HepG2 (cell line): ENCODE data around the gene SOCS1. TPM values are rescaled to one million over a fixed set of nuclear protein-coding genes. Genes with fewer than 3 reads are reported as not detected.

Experiments used
- ATAC-seq: fragments of 200-7000 bp; cut with Tn5 transposase; 3 replicates; pipeline ENCODE4 v1.9.1; 2020; ENCODE audit warnings: mild to moderate bottlenecking, moderate library complexity
- BruUV-seq: library from RNA; stranded (reverse); fragments of 400-500 nt; replicated peaks from 2 replicates; lab custom pipeline; 2021; lab: Mats Ljungman, UMichigan
- CTCF ChIA-PET: fragments of 300-600 bp; formaldehyde crosslinking; extraction: SDS; loops from one replicate; lab custom pipeline; 2021; ENCODE audit warnings: low total read pairs, inconsistent platforms, low intra/inter-chr PET ratio; lab: Yijun Ruan, JAX
- POLR2A ChIA-PET: fragments of 350-600 bp; sonication (Branson Sonifier 250); formaldehyde crosslinking; loops from one replicate; lab custom pipeline; 2020; ENCODE audit warnings: antibody characterized with exemption, inconsistent platforms; lab: Yijun Ruan, JAX
- DNase-seq: peaks from one replicate; pipeline ENCODE4 v3.0.0-alpha.2; 2015; ENCODE audit warnings: low spot score
- FAIRE-seq: peaks from 3 replicates; lab custom pipeline; 2011; peaks lifted over from hg19 to GRCh38; lab: Jason Lieb, UNC
- H2AFZ ChIP-seq: one replicate; pipeline ENCODE4 v1.6.1; 2011; ENCODE audit warnings: low read length, inconsistent platforms
- H3K27ac ChIP-seq: fragments of 300-600 bp; 3 replicates; pipeline ENCODE4 v1.8.0; 2011; ENCODE audit warnings: mixed run types, mild to moderate bottlenecking, mixed read lengths, low read length, inconsistent platforms; ENCODE audit not compliant: insufficient read depth; ENCODE audit errors: extremely low read length
- H3K27me3 ChIP-seq, 2 experiments: fragments of 200-600 bp in 1 of 2; 2 replicates in 1 of 2; 3 replicates in 1 of 2; pipeline versions ENCODE4 v1.6.0 to v1.8.0; 2011; ENCODE audit warnings: low read length in 2 of 2, mild to moderate bottlenecking in 2 of 2, moderate library complexity in 2 of 2, inconsistent platforms in 1 of 2; ENCODE audit not compliant: insufficient read depth in 2 of 2, control insufficient read depth in 1 of 2
- H3K36me3 ChIP-seq, 2 experiments: fragments of 200-600 bp in 1 of 2; replicated peaks in 1 of 2; 2 replicates in 1 of 2; 3 replicates in 1 of 2; pipeline versions ENCODE4 v1.5.1 to v1.8.0; 2011; ENCODE audit warnings: low read length in 2 of 2, inconsistent platforms in 1 of 2; ENCODE audit not compliant: insufficient read depth in 2 of 2, control insufficient read depth in 1 of 2
- H3K4me1 ChIP-seq: 2 replicates; pipeline ENCODE4 v1.5.1; 2012; ENCODE audit warnings: low read length, inconsistent platforms; ENCODE audit not compliant: insufficient read depth
- H3K4me2 ChIP-seq: 2 replicates; pipeline ENCODE4 v1.6.0; 2011; ENCODE audit warnings: low read depth, low read length, inconsistent platforms
- H3K4me3 ChIP-seq, 3 experiments: fragments of 200-600 bp in 1 of 3; sonication (generic), shearing (Covaris generic) in 1 of 3; replicated peaks in 1 of 3; 2 replicates each; pipeline ENCODE4 v1.5.1; 2011 to 2016; ENCODE audit warnings: low read length in 3 of 3, inconsistent platforms in 2 of 3, low read depth in 2 of 3, mild to moderate bottlenecking in 2 of 3, control low read depth in 1 of 3, mixed read lengths in 1 of 3; ENCODE audit not compliant: insufficient read depth in 1 of 3
- H3K79me2 ChIP-seq: one replicate; pipeline ENCODE4 v1.6.1; 2011; ENCODE audit warnings: low read length, inconsistent platforms; ENCODE audit not compliant: insufficient read depth
- H3K9ac ChIP-seq: 2 replicates; pipeline ENCODE4 v1.6.0; 2011; ENCODE audit warnings: mild to moderate bottlenecking, low read depth, low read length, inconsistent platforms; ENCODE audit not compliant: insufficient read depth
- H3K9me3 ChIP-seq: 2 replicates; pipeline ENCODE4 v1.5.1; 2012; ENCODE audit warnings: mild to moderate bottlenecking, low read length
- H4K20me1 ChIP-seq: 2 replicates; pipeline ENCODE4 v1.6.0; 2011; ENCODE audit warnings: inconsistent platforms, mild to moderate bottlenecking, low read length, moderate library complexity; ENCODE audit not compliant: insufficient read depth
- CREM ChIP-seq, 2 experiments: sonication (generic) in 1 of 2; formaldehyde crosslinking in 1 of 2; IDR thresholded peaks; 2 replicates each; pipeline versions ENCODE4 v1.4.0 to v1.6.1; 2016 to 2020; ENCODE audit warnings: antibody characterized with exemption in 1 of 2, mild to moderate bottlenecking in 1 of 2, missing genetic modification reagents in 1 of 2
- HNRNPUL1 ChIP-seq: fragments of 200-400 bp; formaldehyde crosslinking; IDR thresholded peaks from 2 replicates; pipeline ENCODE4 v1.6.1; 2017; ENCODE audit warnings: low read depth, mild to moderate bottlenecking, low read length, moderate library complexity
- HOXA7 ChIP-seq: sonication (generic); formaldehyde crosslinking; IDR thresholded peaks from 2 replicates; pipeline ENCODE4 v1.8.1; 2022; ENCODE audit warnings: mild to moderate bottlenecking, missing genetic modification reagents, moderate library complexity
- RFX3 ChIP-seq: IDR thresholded peaks from 2 replicates; pipeline ENCODE4 v1.6.1; 2016; ENCODE audit warnings: missing biosample characterization, missing genetic modification reagents
- SALL2 ChIP-seq: sonication (generic); formaldehyde crosslinking; IDR thresholded peaks from 2 replicates; pipeline ENCODE4 v1.8.1; 2023; ENCODE audit warnings: mild to moderate bottlenecking, missing genetic modification reagents, inconsistent platforms
- SRSF4 ChIP-seq: fragments of 200-400 bp; formaldehyde crosslinking; IDR thresholded peaks from one replicate; pipeline ENCODE4 v1.6.1; 2018; ENCODE audit warnings: mild to moderate bottlenecking, low read depth, low read length, moderate library complexity; ENCODE audit not compliant: poor library complexity, severe bottlenecking
- TBX3 ChIP-seq: fragments of 450-650 bp; IDR thresholded peaks from 2 replicates; pipeline ENCODE4 v1.6.1; 2017; ENCODE audit warnings: antibody characterized with exemption, mild to moderate bottlenecking, inconsistent platforms, borderline replicate concordance
- THAP8 ChIP-seq: sonication (generic); formaldehyde crosslinking; IDR thresholded peaks from 2 replicates; pipeline ENCODE4 v1.5.1; 2020; ENCODE audit warnings: missing genetic modification reagents, mild to moderate bottlenecking, borderline replicate concordance
- ZC3H13 ChIP-seq: sonication (generic); formaldehyde crosslinking; IDR thresholded peaks from 2 replicates; pipeline ENCODE4 v1.8.1; 2023; ENCODE audit warnings: mild to moderate bottlenecking, missing genetic modification reagents, moderate library complexity
- ZNF225 ChIP-seq: sonication (generic); formaldehyde crosslinking; IDR thresholded peaks from 2 replicates; pipeline ENCODE4 v1.4.0; 2020; ENCODE audit warnings: mild to moderate bottlenecking, missing genetic modification reagents
- ZNF343 ChIP-seq: sonication (generic); formaldehyde crosslinking; IDR thresholded peaks from 2 replicates; pipeline ENCODE4 v1.4.0; 2020; ENCODE audit warnings: mild to moderate bottlenecking, missing genetic modification reagents
- ZNF724P ChIP-seq: sonication (generic); formaldehyde crosslinking; IDR thresholded peaks from 2 replicates; pipeline ENCODE4 v1.8.0; 2022; ENCODE audit warnings: missing genetic modification reagents, borderline replicate concordance
- ZNF816 ChIP-seq: sonication (generic); formaldehyde crosslinking; IDR thresholded peaks from 2 replicates; pipeline ENCODE4 v1.8.0; 2022; ENCODE audit warnings: missing genetic modification reagents, mild to moderate bottlenecking, borderline replicate concordance
- WGBS: methylation state at CpG from one replicate; pipeline ENCODE4 v1.1.6; 2017; ENCODE audit warnings: low lambda C conversion rate; 5-methylcytosine and 5-hydroxymethylcytosine counted together
- in situ Hi-C: cut with HindIII; loops from 2 replicates; pipeline ENCODE4 v1.10.0; 2017; ENCODE audit warnings: low pct_unique_long_range_greater_than_20kb; ENCODE audit not compliant: extremely low pct_ligation_motif_present
- intact Hi-C: fragments of 100-400 bp; cut with micrococcal nuclease; formaldehyde crosslinking; loops from one replicate; pipeline ENCODE4 v1.10.0; 2022; ENCODE audit not compliant: unreplicated experiment
- polyA plus RNA-seq, 8 experiments: library from polyadenylated mRNA; depleted of rRNA in 3 of 8; stranded (reverse) in 7 of 8; unstranded in 1 of 8; fragments of >200 nt; fragmentation: Illumina TruSeq in 4 of 8; extraction: Trizol in 4 of 8; gene quantifications; 2 replicates each; pipeline versions ENCODE4 v1.2.1 to v1.2.3, GENCODE V29; 2011 to 2016; ENCODE audit warnings: low read depth in 4 of 8, missing spikeins in 1 of 8, mixed read lengths in 1 of 8; ENCODE audit not compliant: insufficient read depth in 1 of 8
- total RNA-seq, 5 experiments: library from RNA; depleted of rRNA; stranded (reverse); fragments of >200 nt; fragmentation: Illumina TruSeq; extraction: Trizol; gene quantifications; 2 replicates each; pipeline ENCODE4 v1.2.3, GENCODE V29; 2016; ENCODE audit warnings: low read depth in 1 of 5
- TF ChIP-seq, protein P1 (sequence below): sonication (generic); formaldehyde crosslinking; IDR thresholded peaks from 2 replicates; pipeline ENCODE4 v1.8.0; 2022; ENCODE audit warnings: mild to moderate bottlenecking, missing genetic modification reagents; ENCODE audit not compliant: insufficient replicate concordance
- TF ChIP-seq, protein P2 (sequence below): sonication (generic); formaldehyde crosslinking; IDR thresholded peaks from 2 replicates; pipeline ENCODE4 v1.4.0; 2020; ENCODE audit warnings: missing genetic modification reagents, mild to moderate bottlenecking, borderline replicate concordance

The SOCS1 gene
- total and polyA plus RNA-seq, 2 of the 13 experiments (the other 11 are each of a cell fraction or from before 2014, with no cell fraction given) = 5.3 to 6.3 TPM

DNA sequence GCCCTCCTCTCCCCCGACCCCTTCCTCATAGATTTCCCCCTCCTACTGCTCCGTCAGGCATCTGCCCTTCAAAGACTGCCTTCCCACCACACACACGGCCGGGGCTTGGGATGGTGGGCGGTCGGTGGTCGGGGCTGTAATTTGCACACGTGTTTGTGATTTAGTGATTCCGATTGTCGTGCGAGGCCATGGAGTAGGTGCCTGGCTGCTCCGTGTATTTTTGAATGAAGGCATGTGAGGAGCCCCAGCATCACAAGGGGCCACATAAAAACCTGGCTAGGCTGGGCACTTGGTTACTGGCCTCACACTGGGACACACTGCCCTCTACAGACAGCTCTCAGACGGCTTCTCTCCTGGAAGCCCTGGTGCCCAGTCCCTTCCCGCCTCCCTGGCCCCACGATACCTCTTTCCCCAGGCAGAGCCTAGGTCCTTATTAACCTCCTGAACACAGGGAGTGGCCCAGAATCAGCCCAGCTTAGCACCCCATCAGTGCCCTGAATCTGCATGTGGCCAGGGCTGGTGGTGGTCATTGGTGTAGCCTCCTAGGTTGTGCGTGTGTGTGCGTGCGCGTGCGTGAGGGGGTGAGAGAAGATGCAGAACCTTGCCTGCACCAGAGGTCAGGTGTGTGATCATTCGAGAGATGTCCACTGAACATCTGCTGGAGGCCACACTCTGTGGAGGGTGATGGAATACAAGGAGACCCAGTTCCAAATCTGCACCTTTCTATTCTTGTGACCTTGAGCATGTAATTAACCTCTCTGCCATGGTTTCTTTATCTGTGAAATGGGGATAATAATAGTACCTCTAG is 1.3 kb upstream of the SOCS1 start (continued):
- TF ChIP-seq, protein P1, sequence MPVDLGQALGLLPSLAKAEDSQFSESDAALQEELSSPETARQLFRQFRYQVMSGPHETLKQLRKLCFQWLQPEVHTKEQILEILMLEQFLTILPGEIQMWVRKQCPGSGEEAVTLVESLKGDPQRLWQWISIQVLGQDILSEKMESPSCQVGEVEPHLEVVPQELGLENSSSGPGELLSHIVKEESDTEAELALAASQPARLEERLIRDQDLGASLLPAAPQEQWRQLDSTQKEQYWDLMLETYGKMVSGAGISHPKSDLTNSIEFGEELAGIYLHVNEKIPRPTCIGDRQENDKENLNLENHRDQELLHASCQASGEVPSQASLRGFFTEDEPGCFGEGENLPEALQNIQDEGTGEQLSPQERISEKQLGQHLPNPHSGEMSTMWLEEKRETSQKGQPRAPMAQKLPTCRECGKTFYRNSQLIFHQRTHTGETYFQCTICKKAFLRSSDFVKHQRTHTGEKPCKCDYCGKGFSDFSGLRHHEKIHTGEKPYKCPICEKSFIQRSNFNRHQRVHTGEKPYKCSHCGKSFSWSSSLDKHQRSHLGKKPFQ (CRISPR knock-in tag) = peak; percentile 84
- TF ChIP-seq ZNF724P (CRISPR knock-in tag) (peak; percentile 85; the same call in 1 of the 2 replicates), CREM (IDR thresholded peaks at IDR 0.05) (no peak), CREM (CRISPR knock-in tag; IDR thresholded peaks at IDR 0.05) (no peak)

GRCh38 chr16:11256661-11257130 is 692 bp upstream of the SOCS1 start:
- peak overlapping the region; percentile 99 for H3K4me2 ChIP-seq
- intact Hi-C loops (loop anchor here (1.0 to 5.0 kb wide), 5 partner anchors 22 to 116 kb away; no protein-coding TSS in a partner anchor), in situ Hi-C loops (loop anchor here (5.0 kb wide), 2 partner anchors 91 to 289 kb away; partner anchors contain the start of gene RMI2)
- 0% methylated on average over 27 of the region's 32 CpGs for WGBS
- H2AFZ ChIP-seq = no peak overlapping the region
- FAIRE-seq = no peak
- peaks cover 81% of the 10 kb centered on the region for H3K4me1 ChIP-seq
- H3K79me2 ChIP-seq = peaks cover 28% of the 10 kb centered on the region
- DNase-seq = no peak
- peak overlapping the region; percentile 93 for H3K27ac ChIP-seq
- no peaks in the 10 kb centered on the region; a peak in 2 of 5 replicates for H3K27me3 ChIP-seq
- peak overlapping the region; percentile 87 to 98 (median 95) for H3K4me3 ChIP-seq
- no peaks in the 10 kb centered on the region for H3K9me3 ChIP-seq
- peak; percentile 40 for ATAC-seq
- H3K9ac ChIP-seq = peak overlapping the region; percentile 92
- peaks cover 42% of the 10 kb centered on the region for H4K20me1 ChIP-seq
- no TSS peak for BruUV-seq
- ChIA-PET POLR2A (interaction anchor here (0.6 to 9.0 kb wide), 75 partner anchors 8 to 513 kb away, joined by 3 to 351 read pairs (median 7); partner anchors contain the start of genes CLEC16A, DEXI, NUBP1 and PRM1), CTCF (interaction anchor here (1.0 to 5.2 kb wide), 4 partner anchors 99 to 292 kb away, joined by 4 to 38 read pairs (median 25); no protein-coding TSS in a partner anchor)
- H3K36me3 ChIP-seq = peaks cover 2 to 8% of the 10 kb centered on the region in 2 experiments; a peak in 4 of 5 replicates
- TF ChIP-seq TBX3 (no peak), SALL2 (CRISPR knock-in tag) (no peak), ZNF816 (peak; percentile 97), THAP8 (CRISPR knock-in tag) (peak; percentile 44; the same call in 1 of the 2 replicates), HOXA7 (0 out of 2 replicates have a peak, but pooled peaks have one; percentile 38), RFX3 (CRISPR knock-in tag) (no peak), ZNF225 (CRISPR knock-in tag) (peak; percentile 18; the same call in 1 of the 2 replicates), HNRNPUL1 (no peak), ZC3H13 (CRISPR knock-in tag) (0 out of 2 replicates have a peak, but pooled peaks have one; percentile 47), ZNF343 (CRISPR knock-in tag) (no peak), SRSF4 (no peak)
- TF ChIP-seq, protein P2, sequence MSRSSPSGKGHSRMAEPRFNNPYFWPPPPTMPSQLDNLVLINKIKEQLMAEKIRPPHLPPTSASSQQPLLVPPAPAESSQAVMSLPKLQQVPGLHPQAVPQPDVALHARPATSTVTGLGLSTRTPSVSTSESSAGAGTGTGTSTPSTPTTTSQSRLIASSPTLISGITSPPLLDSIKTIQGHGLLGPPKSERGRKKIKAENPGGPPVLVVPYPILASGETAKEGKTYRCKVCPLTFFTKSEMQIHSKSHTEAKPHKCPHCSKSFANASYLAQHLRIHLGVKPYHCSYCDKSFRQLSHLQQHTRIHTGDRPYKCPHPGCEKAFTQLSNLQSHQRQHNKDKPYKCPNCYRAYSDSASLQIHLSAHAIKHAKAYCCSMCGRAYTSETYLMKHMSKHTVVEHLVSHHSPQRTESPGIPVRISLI (CRISPR knock-in tag) = no peak
